ENCODE data around the gene PRUNE1.
A peak's percentile ranks its signal among the peaks of the same experiment; 100 is the strongest.

The PRUNE1 gene

GRCh38 chr1:151054971-151055547, 46.8 kb downstream of the PRUNE1 start:
- DNase-seq = no peak

GRCh38 chr1:151055581-151055980, 47.3 kb downstream of the PRUNE1 start:
- DNase-seq = no peak

GRCh38 chr1:151056149-151056548, 47.9 kb downstream of the PRUNE1 start:
- DNase-seq = no peak

- peak in 2 of 3 experiments; percentile 49 to 70 for DNase-seq
Measured at GRCh38 chr1:151058692-151059091, 50.4 kb downstream of the PRUNE1 start.

GRCh38 chr1:151059109-151060006, 51.1 kb downstream of the PRUNE1 start, which contains the start of gene CDC42SE1:
TSS of gene CDC42SE1 (minus strand) at chr1:151059622. CDS start at chr1:151055730, 3,892 bp downstream.
- DNase-seq = peak; percentile 74 to 96 (median 83)

- peak; percentile 69 to 94 (median 88) for DNase-seq
Measured at GRCh38 chr1:151060007-151060656, 51.9 kb downstream of the PRUNE1 start, which contains the start of gene MLLT11. TSS of gene MLLT11 (plus strand) at chr1:151060397. CDS start at chr1:151067225, 6,828 bp downstream.

- DNase-seq = peak in 2 of 3 experiments; percentile 62 to 67
Measured at GRCh38 chr1:151060657-151061421, 52.6 kb downstream of the PRUNE1 start.

GRCh38 chr1:151061704-151062103, 53.5 kb downstream of the PRUNE1 start:
- DNase-seq = no peak

GRCh38 chr1:151062741-151063371, 54.6 kb downstream of the PRUNE1 start:
- no peak for DNase-seq

- no peak for DNase-seq
Measured at GRCh38 chr1:151065089-151065645, 56.9 kb downstream of the PRUNE1 start.

- no peak for DNase-seq
Measured at GRCh38 chr1:151067185-151067584, 58.9 kb downstream of the PRUNE1 start.

GRCh38 chr1:151069103-151069486, 60.8 kb downstream of the PRUNE1 start:
- DNase-seq = peak in 1 of 3 experiments; percentile 97

- peak in 1 of 3 experiments; percentile 96 for DNase-seq
Measured at GRCh38 chr1:151070474-151071276, 62.4 kb downstream of the PRUNE1 start, which contains the start of gene GABPB2. TSS of gene GABPB2 (plus strand) at chr1:151070761. CDS start at chr1:151088190, 17,429 bp downstream.

GRCh38 chr1:151072224-151072623, 64.0 kb downstream of the PRUNE1 start:
- no peak for DNase-seq

Data from NCI-H1417 (cell line).